Left lung (tissue), 10 donors: Measurements from ENCODE around the gene NR2E1. TPM values are rescaled to one million over a fixed set of nuclear protein-coding genes. Genes with fewer than 3 reads are reported as not detected.

Experiments
- ATAC-seq: fragments of 200-7000 bp; cut with Tn5 transposase; one replicate; pipeline ENCODE4 v1.9.1; 2020; ENCODE audit warnings: moderate library complexity
- DNase-seq, 4 donors: peaks; one replicate each; pipeline ENCODE4 v3.0.0-alpha.2; 2013 to 2020
- H3K27ac ChIP-seq, 2 donors: fragments of 200-600 bp; sonication (generic) in 1 of 2; one replicate each; pipeline versions ENCODE4 v1.5.0 to v1.8.0; 2020 to 2021
- H3K27me3 ChIP-seq, 2 donors: fragments of 200-600 bp; sonication (generic) in 1 of 2; one replicate each; pipeline versions ENCODE4 v1.5.0 to v1.8.0; 2020 to 2021
- H3K36me3 ChIP-seq, 2 donors: fragments of 200-600 bp; sonication (generic) in 1 of 2; one replicate each; pipeline versions ENCODE4 v1.5.0 to v1.8.0; 2020 to 2021
- H3K4me1 ChIP-seq, 2 donors: fragments of 200-600 bp; one replicate each; pipeline ENCODE4 v1.8.0; 2021
- H3K4me3 ChIP-seq, 2 donors: fragments of 200-600 bp; sonication (generic) in 1 of 2; one replicate each; pipeline versions ENCODE4 v1.5.0 to v1.8.0; 2020 to 2021; ENCODE audit warnings: mild to moderate bottlenecking in 1 of 2
- H3K9me3 ChIP-seq, 2 donors: fragments of 200-600 bp; sonication (generic) in 1 of 2; one replicate each; pipeline versions ENCODE4 v1.5.0 to v1.8.0; 2020 to 2021
- CTCF ChIP-seq, 2 donors: fragments of 200-600 bp; sonication (generic) in 1 of 2; IDR thresholded peaks; one replicate each; pipeline versions ENCODE4 v1.5.0 to v1.8.0; 2021; ENCODE audit warnings: antibody characterized with exemption in 2 of 2
- intact Hi-C, 2 donors: fragments of 100-400 bp; cut with DNase I; formaldehyde crosslinking; loops; one replicate each; pipeline versions ENCODE4 v1.11.2 to v1.14.2; 2022
- polyA plus RNA-seq, 6 donors: library from polyadenylated mRNA; unstranded; fragments of 120-200 nt; gene quantifications; one replicate each; pipeline ENCODE4 v1.2.1, GENCODE V29; 2013; ENCODE audit not compliant: insufficient read length in 6 of 6
- total RNA-seq, 2 donors: library from RNA; stranded (reverse); fragmentation: NEBNext Ultra II Directional; extraction: Animal tissue kit (Norgen Biotek cat#: 25700); gene quantifications; one replicate each; pipeline ENCODE4 v1.2.1, GENCODE V29; 2021
- donor health status: DM: no; HTN: yes; CAD: no.
- donor health status: DM: no; HTN: no; CAD: no.

Gene NR2E1
- total and polyA plus RNA-seq, 8 donors, result 0.06 to 0.07 TPM; not detected in 6

- H3K9me3 ChIP-seq, result no peaks in the 10 kb centered on the region
- ATAC-seq (no peak), DNase-seq (peak in 1 of 4 donors; percentile 70)
- peaks cover 100% of the 10 kb centered on the region in 2 donors for H3K27me3 ChIP-seq
- TF ChIP-seq CTCF (IDR thresholded peaks at IDR 0.05), result no peak
- intact Hi-C loops, result no loop called here
- peaks cover 16 to 55% of the 10 kb centered on the region in 2 donors for H3K4me1 ChIP-seq
- no peak overlapping the region for H3K4me3 ChIP-seq
- H3K27ac ChIP-seq, result no peak overlapping the region
- no peaks in the 10 kb centered on the region for H3K36me3 ChIP-seq
Observed at GRCh38 chr6:108164815-108165706, 761 bp upstream of the NR2E1 start.

- Histone ChIP-seq H3K36me3 (no peaks in the 10 kb centered on the region), H3K4me3 (no peak overlapping the region), H3K27ac (no peak overlapping the region), H3K27me3 (peaks cover 100% of the 10 kb centered on the region in 2 donors), H3K9me3 (no peaks in the 10 kb centered on the region), H3K4me1 (peaks cover 16 to 55% of the 10 kb centered on the region in 2 donors)
- TF ChIP-seq CTCF (IDR thresholded peaks at IDR 0.05), result no peak
- intact Hi-C loops, result no loop called here
- DNase-seq (peak in 1 of 4 donors; percentile 73), ATAC-seq (no peak)
Observed at GRCh38 chr6:108166664-108167448, 1.0 kb downstream of the NR2E1 start.

GRCh38 chr6:108167449-108168089 is 1.7 kb downstream of the NR2E1 start:
- H3K27ac ChIP-seq, result no peak overlapping the region
- DNase-seq (peak in 1 of 4 donors; percentile 76), ATAC-seq (no peak)
- peaks cover 100% of the 10 kb centered on the region in 2 donors for H3K27me3 ChIP-seq
- H3K4me3 ChIP-seq, result no peak overlapping the region
- no peaks in the 10 kb centered on the region for H3K36me3 ChIP-seq
- peaks cover 16 to 55% of the 10 kb centered on the region in 2 donors for H3K4me1 ChIP-seq
- intact Hi-C loops, result no loop called here
- no peaks in the 10 kb centered on the region for H3K9me3 ChIP-seq
- TF ChIP-seq CTCF (IDR thresholded peaks at IDR 0.05), result no peak

- Histone ChIP-seq H3K4me3 (peak overlapping the region in 1 of 2 donors; percentile 15), H3K9me3 (no peaks in the 10 kb centered on the region), H3K27me3 (peaks cover 100% of the 10 kb centered on the region in 2 donors), H3K27ac (no peak overlapping the region), H3K4me1 (peaks cover 16 to 55% of the 10 kb centered on the region in 2 donors), H3K36me3 (no peaks in the 10 kb centered on the region)
- ATAC-seq (no peak), DNase-seq (peak in 1 of 4 donors; percentile 66)
- intact Hi-C loops, result no loop called here
- no peak for TF ChIP-seq CTCF (IDR thresholded peaks at IDR 0.05)
Observed at GRCh38 chr6:108168090-108168463, 2.3 kb downstream of the NR2E1 start.
